H1 (cell line): ENCODE measurements around the gene RGS3. TPM values are rescaled to one million over a fixed set of nuclear protein-coding genes. Genes with fewer than 3 reads are reported as not detected.

ENCODE experiments used
- CTCF ChIA-PET: fragments of 300-600 bp; sonication (Branson Sonifier 250); formaldehyde crosslinking; loops from one replicate; lab custom pipeline; 2021; ENCODE audit not compliant: partially characterized antibody; lab: Charles Lee
- POLR2A ChIA-PET: fragments of 300-600 bp; sonication (Branson Sonifier 250); formaldehyde crosslinking; loops from one replicate; lab custom pipeline; 2021; ENCODE audit warnings: inconsistent platforms; ENCODE audit not compliant: partially characterized antibody; lab: Charles Lee
- DNase-seq, 2 experiments: peaks; one replicate each; pipeline versions ENCODE4 v3.0.0 to v3.0.0-alpha.2; 2010 to 2022; ENCODE audit warnings: low spot score in 2 of 2, low read depth in 1 of 2, mixed read lengths in 1 of 2
- FAIRE-seq: peaks from 2 replicates; lab custom pipeline; 2011; peaks lifted over from hg19 to GRCh38; lab: Jason Lieb, UNC
- H2AFZ ChIP-seq: 2 replicates; pipeline ENCODE4 v1.8.1; 2012; ENCODE audit warnings: low read length, inconsistent platforms
- H2AK5ac ChIP-seq: 2 replicates; pipeline ENCODE4 v1.6.1; 2013; ENCODE audit warnings: low read depth, low read length
- H2BK120ac ChIP-seq: replicated peaks from 2 replicates; pipeline ENCODE3; 2013; ENCODE audit warnings: low read depth, low read length, inconsistent platforms
- H2BK12ac ChIP-seq: 2 replicates; pipeline ENCODE4 v1.6.1; 2013; ENCODE audit warnings: low read depth, low read length
- H2BK15ac ChIP-seq: 2 replicates; pipeline ENCODE4 v1.6.1; 2013; ENCODE audit warnings: low read length
- H2BK20ac ChIP-seq: 2 replicates; pipeline ENCODE4 v1.6.1; 2013; ENCODE audit warnings: low read length
- H2BK5ac ChIP-seq: 2 replicates; pipeline ENCODE4 v1.6.1; 2013; ENCODE audit warnings: low read depth, low read length
- H3K14ac ChIP-seq: 2 replicates; pipeline ENCODE4 v1.6.1; 2013; ENCODE audit warnings: inconsistent platforms; ENCODE audit not compliant: insufficient read length
- H3K18ac ChIP-seq: 2 replicates; pipeline ENCODE4 v1.6.1; 2013; ENCODE audit warnings: low read length; ENCODE audit errors: extremely low read depth
- H3K23ac ChIP-seq: 2 replicates; pipeline ENCODE4 v1.6.1; 2013; ENCODE audit warnings: inconsistent platforms; ENCODE audit not compliant: insufficient read length
- H3K23me2 ChIP-seq: 2 replicates; pipeline ENCODE4 v1.6.1; 2013; ENCODE audit warnings: low read depth, low read length
- H3K27ac ChIP-seq: 2 replicates; pipeline ENCODE4 v1.6.1; 2011; ENCODE audit warnings: low read depth, low read length, inconsistent platforms
- H3K27me3 ChIP-seq, 4 experiments: replicated peaks in 1 of 4; 1 replicate in 1 of 4; 2 replicates in 3 of 4; pipeline versions ENCODE4 v1.6.1 to v1.8.1; 2011 to 2013; ENCODE audit warnings: low read length in 3 of 4, mild to moderate bottlenecking in 3 of 4, inconsistent platforms in 2 of 4, mixed read lengths in 2 of 4, moderate library complexity in 1 of 4; ENCODE audit not compliant: control insufficient read depth in 3 of 4, insufficient read depth in 3 of 4; ENCODE audit errors: extremely low read depth in 1 of 4
- H3K36me3 ChIP-seq, 4 experiments: 2 replicates each; pipeline versions ENCODE4 v1.6.1 to v1.8.1; 2011 to 2013; ENCODE audit warnings: mild to moderate bottlenecking in 4 of 4, low read length in 3 of 4, moderate library complexity in 2 of 4, control low read depth in 1 of 4, inconsistent platforms in 1 of 4; ENCODE audit not compliant: insufficient read depth in 4 of 4, control insufficient read depth in 2 of 4
- H3K4ac ChIP-seq: replicated peaks from 2 replicates; pipeline ENCODE3; 2013; ENCODE audit warnings: low read length, low read depth, mixed read lengths, inconsistent platforms; ENCODE audit not compliant: insufficient read length
- H3K4me1 ChIP-seq, 4 experiments: replicated peaks in 1 of 4; 1 replicate in 1 of 4; 2 replicates in 3 of 4; pipeline versions ENCODE4 v1.6.1 to v1.8.1; 2011 to 2013; ENCODE audit warnings: low read length in 3 of 4, inconsistent platforms in 2 of 4, mixed read lengths in 1 of 4; ENCODE audit not compliant: insufficient read depth in 4 of 4, control insufficient read depth in 3 of 4
- H3K4me2 ChIP-seq, 2 experiments: 2 replicates each; pipeline versions ENCODE4 v1.6.1 to v1.8.1; 2011 to 2013; ENCODE audit warnings: low read depth in 2 of 2, low read length in 2 of 2, control low read depth in 1 of 2, inconsistent platforms in 1 of 2, mild to moderate bottlenecking in 1 of 2; ENCODE audit not compliant: insufficient read depth in 1 of 2
- H3K4me3 ChIP-seq, 4 experiments: fragments of 200-600, 300-600 bp in 1 of 4; sonication (generic), shearing (Covaris generic), sonication (Bioruptor Twin) in 1 of 4; 2 replicates each; pipeline versions ENCODE4 v1.5.1 to v1.8.1; 2011 to 2016; ENCODE audit warnings: low read length in 4 of 4, low read depth in 3 of 4, control low read depth in 2 of 4, inconsistent platforms in 2 of 4, mild to moderate bottlenecking in 2 of 4, mixed read lengths in 1 of 4, moderate library complexity in 1 of 4; ENCODE audit not compliant: insufficient read depth in 2 of 4; ENCODE audit errors: extremely low read depth in 1 of 4
- H3K56ac ChIP-seq: replicated peaks from 2 replicates; pipeline ENCODE3; 2013; ENCODE audit warnings: low read depth, mild to moderate bottlenecking, mixed read lengths, low read length, inconsistent platforms; ENCODE audit not compliant: insufficient read length
- H3K79me1 ChIP-seq: 2 replicates; pipeline ENCODE4 v1.6.1; 2013; ENCODE audit warnings: low read depth, low read length, control low read depth
- H3K79me2 ChIP-seq, 2 experiments: 2 replicates each; pipeline versions ENCODE4 v1.6.1 to v1.8.1; 2012 to 2013; ENCODE audit warnings: low read length in 2 of 2, mild to moderate bottlenecking in 2 of 2, inconsistent platforms in 1 of 2; ENCODE audit not compliant: insufficient read depth in 2 of 2, control insufficient read depth in 1 of 2
- H3K9ac ChIP-seq, 4 experiments: replicated peaks in 1 of 4; 1 replicate in 1 of 4; 2 replicates in 3 of 4; pipeline versions ENCODE4 v1.6.1 to v1.8.1; 2011 to 2013; ENCODE audit warnings: low read depth in 3 of 4, low read length in 3 of 4, control low read depth in 2 of 4, mild to moderate bottlenecking in 2 of 4, moderate library complexity in 2 of 4, inconsistent platforms in 1 of 4; ENCODE audit errors: extremely low read depth in 1 of 4
- H3K9me3 ChIP-seq, 2 experiments: 2 replicates each; pipeline versions ENCODE4 v1.6.1 to v1.8.1; 2012 to 2013; ENCODE audit warnings: mild to moderate bottlenecking in 2 of 2, moderate library complexity in 2 of 2, control low read depth in 1 of 2, inconsistent platforms in 1 of 2, low read depth in 1 of 2, low read length in 1 of 2, mixed read lengths in 1 of 2; ENCODE audit not compliant: insufficient read depth in 2 of 2
- H4K20me1 ChIP-seq, 2 experiments: replicated peaks in 1 of 2; 2 replicates each; pipeline versions ENCODE3 to v1.8.1; 2011 to 2013; ENCODE audit warnings: inconsistent platforms in 2 of 2, low read length in 2 of 2, mild to moderate bottlenecking in 1 of 2; ENCODE audit not compliant: insufficient read depth in 2 of 2, control insufficient read depth in 1 of 2
- H4K5ac ChIP-seq: 2 replicates; pipeline ENCODE4 v1.6.1; 2013; ENCODE audit warnings: low read length, low read depth, mixed read lengths, inconsistent platforms; ENCODE audit not compliant: insufficient read length
- H4K8ac ChIP-seq: 2 replicates; pipeline ENCODE4 v1.8.0; 2013; ENCODE audit warnings: mild to moderate bottlenecking, moderate library complexity, low read length, inconsistent platforms; ENCODE audit not compliant: insufficient read depth; ENCODE audit errors: extremely low read depth
- H4K91ac ChIP-seq: replicated peaks from 2 replicates; pipeline ENCODE3; 2013; ENCODE audit warnings: low read length, mixed read lengths, inconsistent platforms; ENCODE audit not compliant: insufficient read length
- RXRA ChIP-seq: IDR thresholded peaks from 2 replicates; pipeline ENCODE4 v1.6.1; 2011; ENCODE audit warnings: low read depth, mild to moderate bottlenecking, low read length, moderate library complexity; ENCODE audit not compliant: insufficient read depth
- WGBS, 2 experiments: shearing (Covaris generic) in 1 of 2; methylation state at CpG; one replicate each; pipeline versions ENCODE4 v1.1.6 to v1.1.7; 2013 to 2015; ENCODE audit warnings: low lambda C conversion rate in 2 of 2, mixed read lengths in 2 of 2, inconsistent platforms in 1 of 2, low coverage in 1 of 2, missing lambda C conversion rate in 1 of 2; ENCODE audit not compliant: insufficient replicate concordance in 2 of 2, insufficient coverage in 1 of 2, insufficient read length in 1 of 2; ENCODE audit errors: extremely low coverage in 1 of 2, missing lambda C conversion rate in 1 of 2; 5-methylcytosine and 5-hydroxymethylcytosine counted together
- polyA plus RNA-seq, 7 experiments: library from polyadenylated mRNA; depleted of rRNA in 3 of 7; stranded (reverse) in 5 of 7; unstranded in 2 of 7; fragments of >200 nt in 5 of 7; fragments of 200-250 nt in 2 of 7; gene quantifications; 1 replicate in 5 of 7; 2 replicates in 1 of 7; 4 replicates in 1 of 7; pipeline versions ENCODE4 v1.2.1 to v1.2.3, GENCODE V29; 2011 to 2013; ENCODE audit warnings: missing spikeins in 2 of 7, mixed read lengths in 2 of 7
- total RNA-seq: library from RNA; stranded (reverse); fragmentation: NEBNext Ultra II Directional; extraction: Animal tissue kit (Norgen Biotek cat#: 25700); gene quantifications from 2 replicates; pipeline ENCODE4 v1.2.1, GENCODE V29; 2021
- TF ChIP-seq, protein P1 (sequence below): IDR thresholded peaks from 2 replicates; pipeline ENCODE4 v1.6.1; 2011; ENCODE audit warnings: low read depth, mild to moderate bottlenecking, low read length; ENCODE audit not compliant: insufficient read depth

RGS3 gene
- total and polyA plus RNA-seq, 2 of the 8 experiments (the other 6 are each of a cell fraction or from before 2014, with no cell fraction given), result 12.6 to 18.2 TPM

GRCh38 chr9:113511856-113512761 is 48.6 kb downstream of the RGS3 start:
- no peak overlapping the region for H3K18ac ChIP-seq
- no peak overlapping the region for H3K23ac ChIP-seq
- no peak overlapping the region for H3K56ac ChIP-seq
- H4K91ac ChIP-seq, result no peak overlapping the region
- no peaks in the 10 kb centered on the region for H3K79me1 ChIP-seq
- no peak overlapping the region for H2BK20ac ChIP-seq
- no peak overlapping the region for H3K4ac ChIP-seq
- H3K14ac ChIP-seq, result no peak overlapping the region
- FAIRE-seq, result no peak
- no peaks in the 10 kb centered on the region for H3K4me1 ChIP-seq
- H3K27me3 ChIP-seq, result no peaks in the 10 kb centered on the region
- no peaks in the 10 kb centered on the region for H3K9me3 ChIP-seq
- TF ChIP-seq, protein P1, sequence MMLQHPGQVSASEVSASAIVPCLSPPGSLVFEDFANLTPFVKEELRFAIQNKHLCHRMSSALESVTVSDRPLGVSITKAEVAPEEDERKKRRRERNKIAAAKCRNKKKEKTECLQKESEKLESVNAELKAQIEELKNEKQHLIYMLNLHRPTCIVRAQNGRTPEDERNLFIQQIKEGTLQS, result no peak
- TF ChIP-seq RXRA, result no peak
- TF ChIP-seq, all 59 proteins: peak for 0
- no peak overlapping the region for H2AFZ ChIP-seq
- no peak overlapping the region for H4K5ac ChIP-seq
- no peaks in the 10 kb centered on the region for H3K23me2 ChIP-seq
- CTCF ChIA-PET, result interaction anchor here (1.0 to 2.1 kb wide), 5 partner anchors 10 to 143 kb away, joined by 3 to 6 read pairs (median 4); no protein-coding TSS in a partner anchor
- no peak overlapping the region for H3K4me2 ChIP-seq
- H2AK5ac ChIP-seq, result no peak overlapping the region
- H2BK5ac ChIP-seq, result no peak overlapping the region
- H3K4me3 ChIP-seq, result no peak overlapping the region
- no peak overlapping the region for H3K27ac ChIP-seq
- no peak overlapping the region for H2BK120ac ChIP-seq
- H2BK15ac ChIP-seq, result no peak overlapping the region
- no peak overlapping the region for H2BK12ac ChIP-seq
- H4K8ac ChIP-seq, result no peak overlapping the region
- H3K36me3 ChIP-seq, result no peaks in the 10 kb centered on the region; a peak in 1 of 8 replicates
- H4K20me1 ChIP-seq, result no peaks in the 10 kb centered on the region
- POLR2A ChIA-PET, result no interaction called here
- DNase-seq, result no peak
- WGBS, 2 experiments, result 91% methylated on average over 10 of the region's 10 CpGs; no CpG with 5 or more reads in 1 of the 2 experiments
- H3K79me2 ChIP-seq, result no peaks in the 10 kb centered on the region
- no peak overlapping the region; a peak in 1 of 7 replicates for H3K9ac ChIP-seq
